Fibroblast of skin of right quadriceps (primary cell): ENCODE measurements around the gene TMEM106C.
A peak's percentile ranks its signal among the peaks of the same experiment; 100 is the strongest.

Experiments
- DNase-seq: peaks from one replicate; pipeline ENCODE4 v3.0.0-alpha.2; 2013

TMEM106C gene

GRCh38 chr12:47980779-47981495 is 17.5 kb downstream of the TMEM106C start:
- no peak for DNase-seq

- no peak for DNase-seq
Observed at GRCh38 chr12:47981496-47982260, 18.3 kb downstream of the TMEM106C start.

- DNase-seq: no peak
Observed at GRCh38 chr12:47982311-47982710, 18.9 kb downstream of the TMEM106C start.

GRCh38 chr12:47982770-47983169 is 19.4 kb downstream of the TMEM106C start:
- no peak for DNase-seq

- DNase-seq: no peak
Observed at GRCh38 chr12:47983541-47984115, 20.2 kb downstream of the TMEM106C start.

- DNase-seq: no peak
Observed at GRCh38 chr12:47984331-47984801, 21.0 kb downstream of the TMEM106C start.

GRCh38 chr12:47985596-47986290 is 22.3 kb downstream of the TMEM106C start:
- DNase-seq: no peak

- no peak for DNase-seq
Observed at GRCh38 chr12:47986291-47986660, 22.9 kb downstream of the TMEM106C start.

- DNase-seq: no peak
Observed at GRCh38 chr12:47986832-47987231, 23.4 kb downstream of the TMEM106C start.

- DNase-seq: no peak
Observed at GRCh38 chr12:47987411-47988072, 24.1 kb downstream of the TMEM106C start.

GRCh38 chr12:47988073-47989022 is 25.0 kb downstream of the TMEM106C start:
- DNase-seq: peak; percentile 38

- DNase-seq: no peak
Observed at GRCh38 chr12:47989023-47989417, 25.6 kb downstream of the TMEM106C start.

- no peak for DNase-seq
Observed at GRCh38 chr12:47989666-47990065, 26.3 kb downstream of the TMEM106C start.

GRCh38 chr12:47990351-47991105 is 27.1 kb downstream of the TMEM106C start:
- no peak for DNase-seq

- no peak for DNase-seq
Observed at GRCh38 chr12:47991106-47992061, 28.0 kb downstream of the TMEM106C start.

GRCh38 chr12:47992776-47993175 is 29.4 kb downstream of the TMEM106C start:
- no peak for DNase-seq

- no peak for DNase-seq
Observed at GRCh38 chr12:47993491-47993890, 30.1 kb downstream of the TMEM106C start.

GRCh38 chr12:47995981-47996401 is 32.6 kb downstream of the TMEM106C start:
- DNase-seq: no peak

- no peak for DNase-seq
Observed at GRCh38 chr12:47997321-47997720, 33.9 kb downstream of the TMEM106C start.

GRCh38 chr12:47999816-48000215 is 36.4 kb downstream of the TMEM106C start:
- no peak for DNase-seq
